ENCODE measurements around the gene BPGM.
"Not testable (repeated sequence)": the region's sequence is repeated elsewhere in the genome, so short reads cannot be mapped to it uniquely, and the experiment has no call there.

The BPGM gene

DNA sequence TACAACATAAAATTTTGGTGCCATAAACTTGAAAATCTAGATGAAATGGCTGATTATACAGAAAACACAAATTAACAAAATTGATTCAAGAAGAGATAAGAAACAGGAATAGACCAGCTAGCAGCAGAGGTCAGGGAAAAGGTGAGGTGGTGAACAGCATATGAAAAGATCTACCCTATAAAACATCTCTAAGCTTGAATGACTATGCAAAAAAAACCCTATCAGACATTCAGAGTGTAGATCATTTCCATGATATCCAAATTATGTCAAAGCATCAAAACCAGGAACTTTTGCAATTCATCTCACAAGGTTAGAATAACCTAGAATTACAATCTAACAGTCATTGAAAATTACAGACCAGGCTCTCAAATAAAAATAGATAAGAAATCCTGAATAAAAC is 14.6 kb upstream of the BPGM start:
- DNase-seq, result no peak

DNA sequence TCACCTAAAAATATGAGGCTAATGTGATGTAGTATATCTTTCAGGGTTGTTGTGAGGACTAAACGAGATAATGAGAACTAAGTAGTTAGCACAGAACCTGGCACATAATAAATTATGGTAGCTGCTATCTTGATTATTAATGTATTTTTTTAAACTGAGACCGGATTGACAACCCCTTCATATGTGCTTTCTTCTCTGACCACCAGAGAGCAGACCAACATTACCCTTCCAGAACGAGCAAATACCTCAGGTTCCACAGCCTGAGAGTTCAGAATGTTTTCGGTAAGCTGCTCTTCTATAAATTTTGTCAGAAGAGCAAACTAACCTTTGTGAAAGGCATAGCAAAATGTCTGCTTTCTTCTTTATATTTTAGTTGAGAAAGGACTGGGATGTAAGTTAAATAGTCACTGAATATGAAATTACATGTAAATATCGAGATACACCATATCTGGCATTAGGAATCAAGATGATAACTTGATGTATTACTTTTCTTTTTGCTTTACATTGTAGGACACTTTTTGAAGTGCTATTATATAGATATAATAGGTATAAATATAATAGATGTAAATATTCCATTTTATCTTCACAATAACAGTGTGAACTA is 13.6 kb upstream of the BPGM start:
- peak in 2 of 5 experiments; percentile 20 to 68 for DNase-seq

DNA sequence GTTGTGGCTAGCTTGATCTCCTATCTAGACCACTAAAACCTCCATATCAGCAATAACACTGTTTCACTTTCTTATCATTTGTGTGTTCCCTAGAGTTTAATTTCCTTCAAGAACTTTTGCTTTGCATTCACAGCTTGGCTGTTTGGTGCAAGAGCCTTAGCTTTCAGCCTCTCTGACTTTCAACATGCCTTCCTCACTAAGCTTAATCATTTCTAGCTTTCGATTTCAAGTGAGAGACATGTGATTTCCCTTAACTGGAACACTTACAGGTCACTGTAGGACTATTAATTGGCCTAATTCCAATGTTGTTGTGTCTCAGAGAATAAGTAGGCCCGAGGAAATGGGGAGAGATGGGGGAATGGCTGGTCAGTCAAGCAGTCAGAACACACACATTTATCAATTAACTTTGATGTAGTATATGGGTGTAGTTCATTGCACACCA is 10.6 kb upstream of the BPGM start:
- DNase-seq, result peak in 1 of 5 experiments; percentile 81

DNA sequence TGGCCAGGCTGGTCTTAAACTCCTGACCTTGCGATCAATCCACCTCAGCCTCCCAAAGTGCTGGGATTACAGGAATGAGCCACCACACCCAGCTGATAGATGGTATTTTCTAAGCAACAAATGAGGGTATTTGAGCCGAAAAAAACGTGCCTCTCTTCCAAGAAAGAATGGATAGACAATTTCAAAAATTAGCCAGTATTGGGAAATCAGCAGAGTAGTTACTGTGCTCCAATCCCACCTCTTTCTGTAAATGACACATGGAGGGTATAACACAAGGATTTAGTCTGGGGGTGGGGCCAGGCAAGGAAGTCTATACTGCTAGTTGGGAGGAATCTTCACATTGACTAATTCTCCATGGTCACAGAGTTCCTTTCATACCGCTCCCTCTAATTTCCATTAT is 9.2 kb upstream of the BPGM start:
- DNase-seq, result no peak

DNA sequence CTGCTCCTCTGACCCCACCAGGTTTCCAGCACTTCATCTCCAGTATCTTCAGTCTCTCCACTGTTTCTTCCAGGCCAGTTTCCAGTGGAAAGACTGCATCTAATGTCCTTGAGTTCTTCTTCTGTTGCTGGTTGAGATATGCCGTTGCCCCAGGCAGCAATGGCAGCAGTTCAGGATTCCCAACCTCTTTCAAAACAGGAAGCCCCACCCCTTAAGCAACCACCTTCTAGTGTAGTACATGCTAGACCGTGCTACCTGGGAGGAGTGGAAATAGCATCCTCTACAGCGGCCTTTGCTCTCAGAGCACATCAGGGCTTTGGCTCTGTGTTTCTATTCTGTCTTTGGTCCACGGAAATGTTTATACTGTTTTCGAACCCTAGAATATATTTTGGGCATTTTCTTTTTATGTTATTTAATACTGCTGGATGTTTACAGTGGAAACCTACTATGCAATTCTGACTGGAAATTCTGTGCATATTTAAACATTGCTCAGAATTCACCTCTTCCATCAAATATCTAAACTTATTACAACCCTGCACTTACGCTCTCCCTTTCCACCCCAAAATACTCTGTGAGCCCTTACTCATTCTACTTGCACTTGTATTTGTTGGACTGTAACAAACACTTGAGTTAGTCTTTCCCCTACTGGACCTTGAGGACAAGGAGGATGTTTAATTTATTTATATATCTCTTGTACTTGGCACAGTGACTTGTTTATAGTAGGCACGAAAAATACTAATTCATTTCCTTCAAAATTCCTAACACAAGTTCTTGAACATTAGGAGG is 8.5 kb upstream of the BPGM start:
- no peak for DNase-seq

DNA sequence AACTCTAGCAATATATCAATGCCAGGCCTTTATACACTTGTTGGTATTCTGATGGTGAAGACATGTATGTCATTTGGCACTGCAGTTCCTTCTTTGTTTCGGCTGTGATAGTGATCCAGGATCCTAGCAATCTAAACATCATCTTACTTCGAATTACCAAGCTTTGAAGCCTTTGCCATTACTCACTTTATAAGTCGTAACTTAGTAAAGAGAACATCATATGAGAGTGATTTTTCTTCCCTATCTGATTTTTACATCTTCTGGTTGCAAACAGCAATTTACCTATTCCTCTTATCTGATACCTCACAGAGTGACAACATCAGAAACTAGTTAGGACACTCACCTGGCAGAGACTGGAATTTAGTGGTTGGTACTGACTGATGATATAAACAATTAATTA is 7.6 kb upstream of the BPGM start:
- peak in 1 of 5 experiments; percentile 54 for DNase-seq

DNA sequence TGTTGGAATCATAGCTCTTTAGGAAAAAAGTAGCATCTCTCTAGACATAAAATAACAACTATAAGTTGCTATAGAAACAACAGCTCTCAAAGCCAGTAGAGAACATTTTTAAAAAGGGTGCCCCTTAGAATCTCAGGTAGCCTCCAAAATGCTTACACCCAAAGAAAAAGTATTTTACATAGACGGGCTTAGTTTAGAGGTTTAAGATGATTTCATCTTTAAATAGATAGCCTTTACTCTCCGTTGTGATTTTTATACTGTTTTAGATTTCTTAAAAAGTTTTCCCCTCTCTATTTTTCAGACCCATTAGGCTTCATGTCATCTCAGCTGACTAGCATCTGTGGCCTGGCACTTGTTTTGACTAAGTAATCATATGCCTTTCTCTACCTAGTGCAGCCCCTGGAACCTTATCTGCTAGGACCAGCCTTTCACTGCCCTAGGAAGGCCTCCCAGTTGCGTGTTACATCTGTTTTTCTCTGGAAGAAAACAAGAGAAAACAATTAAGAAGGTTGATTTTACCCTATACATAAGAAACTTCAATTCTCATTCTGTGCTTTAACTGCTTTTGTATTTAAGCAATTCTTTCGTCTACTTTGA is 6.9 kb upstream of the BPGM start:
- DNase-seq, result no peak

DNA sequence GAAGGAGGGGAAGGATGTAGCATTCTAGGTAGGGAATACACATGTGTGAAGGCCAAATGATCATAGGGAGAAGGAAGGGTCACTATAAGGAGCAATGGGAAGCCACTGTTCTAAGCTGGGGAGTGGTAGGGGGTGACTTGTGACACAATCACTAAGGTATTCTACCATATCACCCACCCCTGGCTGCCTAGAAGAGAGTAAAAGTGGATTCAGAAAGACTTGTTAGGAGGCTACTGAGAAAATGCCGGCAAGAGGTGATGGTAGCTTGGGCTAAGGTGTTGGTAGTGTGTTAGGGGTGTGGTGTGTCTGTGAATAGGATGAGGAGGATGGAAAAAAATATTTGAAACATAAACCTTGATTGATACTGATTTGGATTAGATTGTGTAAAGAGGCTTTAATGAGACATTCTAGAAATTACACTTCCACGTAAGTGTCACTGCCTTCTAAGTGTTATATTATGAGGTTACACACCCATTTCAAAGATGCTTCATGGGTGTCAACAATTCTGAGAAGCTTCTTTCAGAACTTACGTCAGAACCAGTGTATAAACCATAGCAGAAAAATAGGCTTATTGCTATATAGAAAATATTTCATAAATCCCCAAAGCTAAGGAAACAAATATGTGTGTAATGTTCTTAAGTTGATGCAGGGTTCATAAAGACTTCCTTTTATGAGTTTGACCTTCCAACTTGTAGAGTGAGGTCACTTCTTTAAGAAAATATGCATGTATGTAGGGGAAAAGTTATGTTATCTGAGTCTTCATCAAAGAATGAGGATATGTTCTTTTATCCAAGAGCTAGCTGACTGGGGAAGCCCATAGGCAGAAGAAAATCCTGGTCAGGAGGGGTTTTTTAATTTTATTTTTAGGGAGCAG is 5.6 kb upstream of the BPGM start:
- DNase-seq, result peak in 1 of 5 experiments; percentile 65

DNA sequence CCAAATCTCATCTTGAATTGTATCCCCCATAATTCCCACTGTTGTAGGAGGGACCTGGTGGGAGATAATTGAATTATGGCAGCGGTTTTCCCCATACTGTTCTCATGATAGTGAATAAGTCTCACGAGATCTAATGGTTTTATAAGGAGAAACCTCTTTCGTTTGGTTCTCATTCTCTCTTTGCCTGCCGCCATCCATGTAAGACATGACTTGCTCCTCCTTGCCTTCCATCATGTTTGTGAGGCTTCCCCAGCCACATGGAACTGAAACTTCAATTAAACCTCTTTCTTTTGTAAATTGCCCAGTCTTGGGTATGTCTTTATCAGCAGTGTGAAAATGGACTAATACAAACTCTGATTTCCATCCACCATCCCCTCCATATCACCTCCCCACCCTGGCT is 4.7 kb upstream of the BPGM start:
- DNase-seq, result not testable (repeated sequence)

DNA sequence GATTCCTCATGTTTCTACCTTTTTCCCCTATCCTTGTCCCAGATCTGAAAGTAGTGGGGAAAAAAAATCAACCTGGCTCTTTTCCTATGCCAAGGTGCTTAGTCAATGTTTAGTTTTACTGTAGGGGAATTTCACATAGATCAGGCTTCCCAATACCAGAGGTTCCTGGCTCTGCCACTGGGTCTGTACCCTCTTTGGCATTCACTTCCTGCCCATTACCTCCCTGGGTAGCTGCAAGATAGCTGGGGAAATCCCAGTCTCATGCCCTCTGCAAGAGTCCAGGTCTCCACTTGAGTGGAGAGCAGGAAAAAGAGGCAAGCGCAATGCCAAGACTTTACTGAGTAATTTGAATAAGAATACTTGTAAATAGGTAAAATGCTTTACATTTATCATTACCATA is 3.5 kb upstream of the BPGM start:
- DNase-seq, result no peak

DNA sequence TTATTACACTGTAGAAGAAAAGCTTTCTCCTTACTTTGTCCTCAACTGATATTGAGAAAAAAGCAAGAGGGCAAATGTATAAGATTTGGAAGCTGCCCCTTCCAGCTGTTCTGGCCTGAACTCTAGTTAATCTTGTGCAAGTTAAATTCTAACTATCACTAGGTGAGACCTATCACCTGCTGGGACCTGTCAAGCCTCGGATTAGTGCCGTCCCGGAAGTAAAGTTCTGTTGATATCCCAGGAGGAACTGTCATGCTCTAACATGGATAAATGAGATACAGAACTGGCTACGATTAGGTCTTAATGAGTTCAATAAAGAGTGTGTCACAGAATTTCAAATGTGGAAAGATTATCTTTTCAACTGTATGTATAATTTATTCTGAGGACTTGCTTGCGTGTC is 1.2 kb upstream of the BPGM start:
- DNase-seq, result no peak

DNA sequence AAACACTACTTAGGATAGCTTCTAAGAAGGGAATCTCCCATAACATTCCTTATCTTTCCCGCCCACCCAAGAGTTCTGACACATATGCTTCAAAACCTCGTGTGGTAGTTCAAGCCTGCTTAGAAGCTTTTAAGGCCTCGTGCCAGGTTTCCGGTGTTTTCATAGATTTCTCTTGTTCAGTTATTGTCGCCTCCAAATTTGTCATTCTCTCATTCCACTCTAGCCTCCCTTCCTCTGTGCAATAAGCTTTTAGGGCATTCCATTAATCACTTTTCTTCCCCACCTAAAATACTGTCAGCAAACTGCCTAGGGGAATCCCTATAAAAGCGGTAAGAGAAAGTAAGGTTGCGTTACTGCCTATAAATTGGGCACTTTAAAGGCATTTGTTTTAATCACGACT is 718 bp upstream of the BPGM start:
- DNase-seq, result peak in 1 of 5 experiments; percentile 50

DNA sequence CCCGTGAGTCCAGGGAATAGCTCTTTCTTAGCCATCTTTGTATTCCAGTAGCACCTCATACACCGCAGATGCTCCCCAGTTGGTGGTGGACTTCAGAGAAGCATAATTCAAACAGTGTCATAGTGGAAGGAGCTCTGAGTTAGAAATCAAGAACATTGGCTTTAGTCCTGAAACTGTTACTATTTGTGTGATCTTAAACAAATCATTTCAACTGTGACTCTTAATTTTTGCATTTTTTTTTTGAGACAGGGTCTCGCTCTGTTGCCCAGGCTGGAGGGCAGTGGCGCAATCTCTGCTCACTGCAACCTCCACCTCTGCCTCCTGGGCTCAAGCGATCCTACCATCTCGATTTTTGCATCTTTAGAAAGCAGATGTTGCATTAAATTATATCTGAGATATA is 1.8 kb downstream of the BPGM start:
- DNase-seq, result no peak

DNA sequence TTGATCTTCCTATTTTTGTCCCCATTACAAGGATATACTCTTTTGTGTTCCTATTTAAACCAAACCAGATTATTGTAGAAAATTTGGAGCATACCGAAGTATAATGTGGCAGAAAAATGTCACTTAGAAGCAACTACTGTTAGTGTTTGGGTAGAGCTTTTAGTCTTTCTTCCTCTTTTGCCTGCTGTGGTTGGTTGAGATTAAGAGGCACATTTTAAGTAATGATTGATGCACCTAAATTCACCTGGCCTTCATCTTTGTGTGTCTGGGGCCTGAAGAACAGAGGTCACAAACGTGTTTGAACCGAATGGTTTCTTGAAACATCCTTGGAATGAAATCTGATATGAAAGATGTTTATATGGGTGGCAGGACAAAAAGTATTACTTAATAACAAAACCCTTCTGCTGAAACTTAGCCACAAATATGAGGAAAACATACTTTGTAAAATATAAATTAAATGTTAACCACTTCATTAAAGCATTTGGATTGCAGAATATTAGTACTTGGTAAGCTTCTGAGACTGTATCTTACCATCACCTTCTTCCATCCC is 2.6 kb downstream of the BPGM start:
- DNase-seq, result no peak

DNA sequence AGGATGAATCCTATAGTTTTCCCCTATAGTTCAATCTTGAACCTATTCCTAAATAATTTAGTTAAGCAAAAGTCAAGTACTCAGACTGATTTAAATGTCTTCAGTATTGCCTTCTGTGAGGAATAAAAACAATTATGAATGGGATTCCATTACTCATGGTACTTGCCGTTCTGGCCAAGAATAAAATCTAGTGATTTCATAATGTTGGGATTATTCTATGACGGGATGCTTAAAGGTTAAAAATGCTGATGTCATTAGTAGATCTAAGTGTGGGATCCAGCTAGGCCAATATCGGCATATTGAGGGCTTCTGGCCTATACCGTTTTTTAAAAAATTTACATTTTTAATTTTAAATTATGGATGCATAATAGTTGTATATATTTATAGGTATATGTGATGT is 5.3 kb downstream of the BPGM start:
- DNase-seq, result no peak

DNA sequence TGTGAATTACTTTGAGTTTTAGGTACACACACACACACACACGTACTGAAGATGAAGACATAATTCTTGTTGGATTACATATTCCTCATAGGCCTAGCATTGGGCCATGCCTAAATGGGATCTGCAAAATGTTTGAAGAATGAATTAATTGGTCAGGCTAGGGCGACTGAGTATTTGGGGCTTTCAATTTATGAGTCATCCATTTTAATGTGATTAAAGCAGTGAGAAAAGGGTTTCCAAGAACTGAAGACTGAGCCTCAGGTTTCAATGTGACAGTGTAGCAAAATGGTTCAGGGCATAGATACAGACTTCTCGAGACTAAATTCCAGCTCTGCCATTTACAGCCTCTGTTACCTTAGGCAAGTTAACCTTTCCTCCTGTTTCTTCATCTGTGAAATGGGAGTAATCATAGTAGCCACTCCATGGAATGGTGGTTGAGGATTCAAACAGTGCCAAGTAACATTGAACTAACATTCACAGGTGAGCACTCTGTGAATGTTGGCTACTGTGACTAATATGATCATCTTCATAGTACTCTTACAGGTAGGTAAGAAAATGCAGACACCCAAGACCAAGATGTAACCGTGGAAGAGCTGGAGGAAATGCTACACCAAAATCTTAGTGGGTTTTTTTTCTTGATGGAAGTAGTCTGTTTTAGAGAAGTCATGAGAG is 7.6 kb downstream of the BPGM start:
- DNase-seq, result peak in 1 of 5 experiments; percentile 73

DNA sequence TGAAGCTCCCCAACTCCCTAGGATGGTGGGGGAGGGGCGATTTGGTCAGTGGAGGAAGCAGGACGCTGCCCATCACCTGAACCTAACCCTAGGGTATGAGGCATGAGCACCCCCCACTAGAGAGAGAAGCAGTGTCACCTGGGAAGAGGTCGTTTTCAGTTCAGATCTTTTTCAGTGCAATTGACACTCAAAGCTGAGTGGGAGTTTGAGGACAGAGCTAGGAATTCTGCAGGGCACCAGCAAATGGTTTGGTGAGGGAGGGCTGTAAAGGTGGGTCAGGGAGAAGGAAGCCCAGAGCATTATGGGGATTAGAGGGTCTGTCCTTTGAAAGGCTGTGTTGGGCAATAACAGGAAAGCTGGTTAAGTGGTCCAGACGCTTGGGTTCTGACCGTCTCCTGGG is 10.9 kb downstream of the BPGM start:
- no peak for DNase-seq

DNA sequence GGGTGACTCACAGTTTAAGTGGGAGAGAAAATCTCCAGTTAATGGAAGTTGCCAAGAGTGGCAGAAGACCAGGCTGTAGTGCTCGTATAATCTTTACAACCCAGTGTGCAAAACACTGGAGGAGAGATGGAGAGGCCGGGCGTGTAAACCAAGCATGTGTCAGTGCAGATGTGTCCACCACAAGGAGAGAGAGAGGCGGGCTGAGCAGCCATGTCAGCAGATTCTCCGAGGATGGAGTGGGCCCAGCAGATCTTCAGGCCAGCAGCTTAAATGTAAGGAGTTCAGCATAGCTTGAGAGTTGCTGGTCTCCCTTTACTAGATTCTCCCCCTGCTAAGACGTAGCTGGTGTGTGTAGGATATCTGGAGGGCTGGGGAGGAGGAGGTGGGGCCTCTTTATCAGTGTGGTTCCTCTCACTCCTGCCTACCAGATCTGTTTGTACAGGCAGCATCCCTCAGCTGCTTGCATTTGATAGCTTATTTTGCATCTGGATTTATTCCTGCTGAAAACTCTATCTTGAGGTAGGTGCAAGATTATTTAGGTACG is 13.7 kb downstream of the BPGM start:
- DNase-seq, result no peak

DNA sequence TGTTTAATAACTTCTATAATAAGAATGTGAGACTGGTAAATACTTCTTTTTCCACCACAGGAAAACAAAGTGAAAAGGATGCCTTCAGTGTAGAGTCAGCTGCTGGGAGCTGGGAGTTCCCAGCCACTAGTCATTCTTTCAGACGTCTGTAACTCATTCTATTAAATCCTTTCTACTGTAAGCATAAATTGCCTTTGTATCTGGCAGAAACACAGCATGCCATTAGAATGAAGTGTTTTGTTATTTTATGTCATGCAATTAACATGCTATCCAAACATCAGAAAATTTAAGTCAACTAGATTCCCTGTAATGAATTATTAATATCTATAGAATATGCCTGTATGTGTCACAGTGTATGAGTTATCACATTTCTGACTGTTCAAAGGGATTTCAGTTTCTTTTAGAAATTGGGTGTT is 14.3 kb downstream of the BPGM start:
- no peak for DNase-seq

DNA sequence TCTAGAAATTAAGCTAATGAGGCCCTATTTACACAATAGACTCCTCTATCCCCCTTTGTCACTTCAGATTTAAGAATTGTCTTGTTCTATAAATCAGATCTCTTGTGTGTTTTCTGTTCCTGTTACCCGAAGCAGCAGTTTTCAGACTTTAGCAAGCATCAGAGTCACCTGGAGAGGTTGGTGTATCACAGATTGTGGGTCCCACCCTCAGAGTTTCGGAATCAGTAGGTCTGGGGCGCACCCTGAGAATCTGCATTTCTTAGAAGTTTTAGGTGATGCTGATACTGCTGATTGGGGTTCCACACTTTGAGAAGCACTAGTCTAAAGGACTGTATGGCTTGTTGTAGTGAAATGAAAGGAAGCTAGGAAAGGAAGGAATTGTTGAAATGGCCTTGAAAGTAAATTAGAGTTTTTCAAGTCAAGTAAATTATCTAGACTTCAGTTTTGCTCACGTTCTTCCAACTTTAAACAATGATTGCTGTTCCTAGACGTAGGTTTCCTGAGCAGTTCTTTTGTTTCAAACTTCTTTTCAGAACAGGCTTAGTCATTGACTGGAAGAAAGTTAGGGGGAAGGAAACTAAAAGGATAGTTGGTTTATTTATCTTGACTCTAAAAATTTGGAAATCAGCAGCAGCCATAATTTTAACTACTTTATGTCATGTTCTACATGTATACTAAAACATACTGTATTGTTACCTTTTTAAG is 15.7 kb downstream of the BPGM start:
- no peak for DNase-seq

DNA sequence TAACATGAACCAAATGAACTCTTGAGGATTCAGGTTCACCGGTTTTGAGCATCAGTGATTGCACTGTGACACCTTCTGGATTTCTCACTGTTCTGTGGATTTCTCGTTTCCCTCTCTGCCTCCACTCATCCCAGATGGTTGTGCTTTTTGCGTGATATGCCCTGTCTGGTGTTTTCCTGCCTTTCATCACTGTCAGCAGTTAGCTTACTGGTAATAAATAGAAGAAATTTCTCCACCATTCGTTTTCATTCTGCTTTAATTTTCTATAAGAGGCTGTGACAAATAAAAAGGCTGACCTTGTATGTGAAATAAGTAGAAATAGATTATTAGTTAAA is 16.2 kb downstream of the BPGM start:
- DNase-seq, result no peak
